ENCODE results near the gene ATP2C2. TPM values are rescaled to one million over a fixed set of nuclear protein-coding genes. Genes with fewer than 3 reads are reported as not detected.

Gene ATP2C2
- total RNA-seq, 4 donors from 2014 or later: 138 to 3,342 (median 155) TPM

DNA sequence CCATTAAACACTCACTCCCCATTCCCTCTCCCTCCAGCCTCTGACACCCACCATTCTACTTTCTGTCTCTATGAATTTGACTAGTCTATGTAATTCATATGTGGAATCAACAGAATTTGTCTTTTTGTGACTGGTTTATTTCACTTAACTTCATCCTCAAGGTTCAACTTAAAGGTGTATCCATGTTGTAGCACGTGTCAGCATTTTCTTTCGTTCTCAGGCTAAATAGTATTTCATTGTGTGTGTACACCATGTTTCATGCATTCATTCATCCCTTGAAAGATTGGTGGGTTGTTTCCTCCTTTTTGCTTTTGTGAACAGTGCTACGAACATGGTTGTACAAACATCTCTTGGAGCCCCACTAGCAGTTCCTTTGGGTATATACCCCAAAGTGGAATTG lies 36.0 kb downstream of the ATP2C2 start:
- DNase-seq: no peak
- Histone ChIP-seq H3K4me1 (no peaks in the 10 kb centered on the region), H3K36me3 (peaks cover 0 to 4% (median 0%) of the 10 kb centered on the region in 4 donors), H3K27ac (no peak overlapping the region), H3K9me3 (no peaks in the 10 kb centered on the region), H3K4me3 (no peak overlapping the region), H3K27me3 (peaks cover 13% of the 10 kb centered on the region)
- 78 to 88% methylated on average over 3 of the region's 3 CpGs for WGBS, 2 donors (ENCODE audit: low coverage in 1 of 2)
- intact Hi-C loops (cut with DNase I; ENCODE audit: low total_unique reads): no loop called here
- no peak for TF ChIP-seq EP300 (IDR thresholded peaks at IDR 0.05; ENCODE audit: low read depth)
- no peak for TF ChIP-seq CTCF (IDR thresholded peaks at IDR 0.05)
- TF ChIP-seq POLR2A (IDR thresholded peaks at IDR 0.05): no peak
- TF ChIP-seq POLR2AphosphoS5 (IDR thresholded peaks at IDR 0.05): no peak
- in situ Hi-C loops (cut with MboI; ENCODE audit: low pct_ligation_motif_present in 1 of 4, low pct_unique_long_range_greater_than_20kb in 1 of 4, low sequenced_read_pairs in 3 of 4): no loop called here

DNA sequence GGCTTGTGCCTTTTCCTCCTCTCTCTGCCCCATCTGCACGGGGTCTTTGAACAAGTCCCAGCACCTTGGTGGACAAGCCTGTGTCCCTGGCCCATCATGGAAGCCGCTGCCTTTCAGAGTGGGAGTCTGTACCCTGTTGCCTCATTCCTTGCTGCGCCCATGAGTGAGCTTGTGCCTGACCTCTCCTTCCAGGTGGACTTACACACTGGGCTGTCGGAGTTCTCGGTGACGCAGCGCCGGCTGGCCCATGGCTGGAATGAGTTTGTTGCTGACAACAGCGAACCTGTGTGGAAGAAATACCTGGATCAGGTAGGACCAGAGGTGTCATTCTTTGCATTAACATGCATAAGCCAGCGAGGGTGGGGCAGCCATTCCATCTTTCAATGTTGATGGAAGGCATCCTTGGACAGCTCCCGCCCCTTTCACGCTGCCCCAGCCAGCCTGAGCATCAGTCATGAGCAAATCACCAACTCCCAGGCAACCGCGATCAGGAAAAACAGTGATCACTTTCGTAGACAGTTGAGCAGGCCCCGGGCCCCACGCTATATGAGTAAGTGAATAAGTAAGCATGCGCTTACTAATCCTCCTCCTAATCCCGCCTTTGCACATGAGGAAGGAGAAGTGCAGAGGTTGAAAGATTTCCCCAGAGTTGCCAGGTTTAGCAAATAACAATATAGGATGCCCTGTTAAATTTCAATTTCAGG lies 36.8 kb downstream of the ATP2C2 start:
- no peak for DNase-seq
- intact Hi-C loops (cut with DNase I; ENCODE audit: low total_unique reads) (no loop called here), in situ Hi-C loops (cut with MboI; ENCODE audit: low pct_ligation_motif_present in 1 of 4, low pct_unique_long_range_greater_than_20kb in 1 of 4, low sequenced_read_pairs in 3 of 4) (no loop called here)
- no peak overlapping the region for H3K27ac ChIP-seq
- no peak overlapping the region for H3K4me3 ChIP-seq
- H3K9me3 ChIP-seq: no peaks in the 10 kb centered on the region
- no peaks in the 10 kb centered on the region for H3K4me1 ChIP-seq
- WGBS, 2 donors (ENCODE audit: low coverage in 1 of 2): 91 to 100% methylated on average over 1 to 19 of the region's 19 CpGs
- peaks cover 0 to 4% (median 0%) of the 10 kb centered on the region in 4 donors for H3K36me3 ChIP-seq
- peaks cover 13% of the 10 kb centered on the region for H3K27me3 ChIP-seq
- TF ChIP-seq POLR2AphosphoS5 (IDR thresholded peaks at IDR 0.05) (no peak), CTCF (IDR thresholded peaks at IDR 0.05) (no peak), EP300 (IDR thresholded peaks at IDR 0.05; ENCODE audit: low read depth) (no peak), POLR2A (IDR thresholded peaks at IDR 0.05) (no peak)

DNA sequence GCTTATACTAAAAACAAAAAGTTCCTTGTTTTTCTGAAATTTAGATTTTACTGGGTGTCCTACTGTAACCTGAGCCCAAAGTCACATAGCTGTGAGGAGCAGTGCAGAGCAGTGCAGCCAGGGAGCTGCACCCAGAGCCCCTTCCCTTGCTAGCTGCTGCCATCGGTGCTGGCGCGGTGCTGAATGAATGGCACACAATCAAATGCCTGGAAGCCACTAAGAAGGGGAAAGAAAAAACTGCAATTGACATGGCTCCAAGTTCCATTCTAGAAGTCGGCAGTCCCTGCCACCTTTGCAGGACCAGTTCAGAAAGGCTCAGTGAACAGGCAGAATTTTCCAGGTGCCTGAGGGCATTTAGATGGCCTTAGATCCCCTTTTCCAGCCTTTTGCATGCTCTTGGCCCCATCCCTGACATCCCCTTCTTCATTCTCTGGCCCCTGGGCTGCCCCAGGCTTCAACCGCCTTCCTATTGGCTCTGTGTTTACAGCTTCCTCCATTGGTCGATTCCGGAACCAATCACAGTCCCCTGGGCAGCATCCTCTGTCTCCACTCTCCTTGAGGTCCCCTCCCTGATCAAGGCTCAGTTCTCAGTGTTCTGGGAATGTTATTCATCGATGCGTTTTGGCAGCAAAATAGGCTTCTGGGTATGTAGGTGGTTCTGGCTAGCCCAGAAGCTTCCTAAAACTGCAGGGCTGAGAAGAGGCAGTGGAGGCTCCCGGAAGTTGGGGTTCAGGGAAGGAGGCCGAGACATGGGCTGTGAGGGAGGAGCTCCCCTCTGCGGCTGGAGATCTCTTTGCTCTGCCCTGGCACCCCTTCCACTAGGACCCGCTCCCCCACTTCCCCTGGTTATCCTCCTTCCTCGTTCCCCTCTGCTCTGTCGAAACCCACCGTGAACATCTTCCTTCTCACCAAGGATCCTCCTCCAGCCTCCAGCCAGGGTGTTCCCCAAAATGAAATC lies 37.9 kb downstream of the ATP2C2 start:
- TF ChIP-seq EP300 (IDR thresholded peaks at IDR 0.05; ENCODE audit: low read depth) (no peak), POLR2A (IDR thresholded peaks at IDR 0.05) (no peak), CTCF (IDR thresholded peaks at IDR 0.05) (no peak), POLR2AphosphoS5 (IDR thresholded peaks at IDR 0.05) (no peak)
- 74 to 81% methylated on average over 14 to 16 of the region's 16 CpGs for WGBS, 2 donors (ENCODE audit: low coverage in 1 of 2)
- Histone ChIP-seq H3K36me3 (peaks cover 0 to 8% (median 0%) of the 10 kb centered on the region in 4 donors), H3K27me3 (peaks cover 13% of the 10 kb centered on the region), H3K27ac (no peak overlapping the region), H3K9me3 (no peaks in the 10 kb centered on the region), H3K4me1 (no peaks in the 10 kb centered on the region), H3K4me3 (no peak overlapping the region)
- no peak for DNase-seq
- intact Hi-C loops (cut with DNase I; ENCODE audit: low total_unique reads) (no loop called here), in situ Hi-C loops (cut with MboI; ENCODE audit: low pct_ligation_motif_present in 1 of 4, low pct_unique_long_range_greater_than_20kb in 1 of 4, low sequenced_read_pairs in 3 of 4) (no loop called here)

DNA sequence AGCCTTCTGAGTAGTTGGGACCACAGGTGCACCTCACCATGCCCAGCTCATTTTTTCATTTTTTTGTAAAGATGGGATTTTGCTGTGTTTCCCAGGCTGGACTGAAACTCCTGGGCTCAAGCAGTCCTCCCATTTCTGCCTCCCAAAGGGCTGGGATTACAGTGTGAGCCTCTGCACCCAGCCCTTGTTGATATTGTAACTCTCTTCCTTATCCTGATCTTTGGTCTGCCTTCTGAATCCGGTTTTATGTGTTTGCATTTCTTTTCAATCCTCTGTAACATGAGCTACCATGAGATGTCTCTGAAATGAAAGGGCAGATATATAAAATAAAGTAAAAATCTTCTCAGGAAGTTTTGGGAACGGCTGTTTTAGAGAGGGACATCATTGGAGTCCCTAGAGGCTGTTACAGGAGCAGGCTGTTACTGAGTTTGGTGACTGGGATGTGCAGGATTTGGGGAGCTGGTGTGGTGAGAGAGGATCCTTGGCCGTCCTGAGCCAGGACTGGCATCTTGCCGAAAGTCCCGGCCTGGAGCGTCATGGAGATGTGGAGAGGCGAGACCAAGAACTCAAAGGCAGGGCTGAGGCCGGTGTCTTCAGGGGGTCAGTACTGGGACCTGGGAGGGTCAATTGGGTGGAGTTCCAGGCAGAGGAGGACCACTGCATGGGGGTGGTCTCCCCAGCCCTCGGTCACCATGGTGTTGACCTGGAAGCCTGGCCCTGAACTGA lies 39.4 kb downstream of the ATP2C2 start:
- peaks cover 0 to 8% (median 0%) of the 10 kb centered on the region in 4 donors for H3K36me3 ChIP-seq
- in situ Hi-C loops (cut with MboI; ENCODE audit: low pct_ligation_motif_present in 1 of 4, low pct_unique_long_range_greater_than_20kb in 1 of 4, low sequenced_read_pairs in 3 of 4): no loop called here
- WGBS, 2 donors (ENCODE audit: low coverage in 1 of 2): 67 to 78% methylated on average over 2 to 9 of the region's 9 CpGs

More for the DNA sequence above, 39.4 kb downstream of the ATP2C2 start:
- Histone ChIP-seq H3K9me3 (no peaks in the 10 kb centered on the region), H3K27me3 (peaks cover 13% of the 10 kb centered on the region), H3K27ac (no peak overlapping the region), H3K4me1 (no peaks in the 10 kb centered on the region), H3K4me3 (no peak overlapping the region)
- no peak for DNase-seq
- intact Hi-C loops (cut with DNase I; ENCODE audit: low total_unique reads): no loop called here
- TF ChIP-seq POLR2AphosphoS5 (IDR thresholded peaks at IDR 0.05) (no peak), EP300 (IDR thresholded peaks at IDR 0.05; ENCODE audit: low read depth) (no peak), POLR2A (IDR thresholded peaks at IDR 0.05) (no peak), CTCF (IDR thresholded peaks at IDR 0.05) (no peak)
